Inflammatory macrophage treated with lipopolysaccharide for 1 hour (primary cell): ENCODE results near the gene MUSK.
"Not testable (repeated sequence)": the region's sequence is repeated elsewhere in the genome, so short reads cannot be mapped to it uniquely, and the experiment has no call there.

Experiments used
- DNase-seq, 2 donors: peaks; one replicate each; pipeline ENCODE4 v3.0.0-alpha.2; 2020 to 2022

Gene MUSK

DNA sequence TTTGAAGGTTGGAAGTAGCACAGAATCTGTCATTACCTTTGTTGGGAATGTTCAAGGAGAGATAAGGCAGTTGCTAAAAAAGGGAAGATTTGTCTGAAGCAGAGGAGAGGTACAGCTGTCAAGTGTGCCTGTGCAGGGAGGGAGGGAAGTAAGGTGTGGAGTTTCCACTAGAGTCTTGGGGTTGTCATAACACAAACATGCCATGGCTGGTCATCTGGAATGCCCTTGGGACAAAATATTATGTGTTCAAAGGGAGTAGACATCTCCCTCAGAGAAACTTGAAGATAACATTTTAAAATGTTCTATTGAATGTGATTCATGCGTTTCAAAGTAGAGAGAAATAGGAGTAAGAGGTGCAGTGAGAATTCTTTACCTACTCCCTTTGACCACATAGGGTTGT lies 95.0 kb downstream of the MUSK start:
- no peak for DNase-seq

DNA sequence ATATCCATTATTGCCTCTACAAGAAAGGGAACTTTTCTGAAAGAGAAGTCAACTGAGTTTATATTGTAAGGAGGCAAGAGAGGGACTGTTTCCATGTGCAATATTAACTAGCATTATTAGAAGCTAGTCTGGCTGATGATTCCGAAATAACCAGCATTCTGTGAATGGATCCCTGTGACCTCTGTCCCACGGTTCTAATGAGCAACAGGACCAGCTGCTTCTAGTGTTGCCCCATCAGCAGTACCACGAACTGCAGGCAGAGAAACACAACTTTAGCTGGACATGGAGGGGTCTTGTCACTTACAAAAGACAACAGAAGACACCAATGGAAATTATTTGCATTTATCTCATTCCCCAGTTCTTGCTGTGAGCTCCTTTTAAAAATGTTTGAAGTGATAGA lies 95.4 kb downstream of the MUSK start:
- DNase-seq: no peak

DNA sequence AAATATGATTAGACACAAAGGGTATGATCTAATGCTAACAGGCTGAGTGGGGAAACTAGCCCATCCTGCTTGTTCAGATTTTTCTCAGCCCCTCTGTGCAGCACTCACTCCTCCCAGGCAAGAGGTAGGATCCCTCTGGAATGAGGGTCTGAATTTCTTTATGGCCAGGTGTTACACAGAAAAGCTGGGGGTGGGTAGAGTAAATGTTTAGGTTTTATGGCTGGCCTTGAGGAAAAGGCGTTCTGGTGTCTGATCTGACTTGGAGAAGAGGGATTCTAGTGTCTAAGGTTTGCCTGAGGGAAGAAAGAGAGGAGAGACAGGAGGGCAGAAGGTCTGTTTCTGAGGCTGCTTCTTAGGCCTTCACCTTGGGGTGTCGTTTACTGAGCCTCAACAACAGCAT lies 97.3 kb downstream of the MUSK start:
- no peak for DNase-seq

DNA sequence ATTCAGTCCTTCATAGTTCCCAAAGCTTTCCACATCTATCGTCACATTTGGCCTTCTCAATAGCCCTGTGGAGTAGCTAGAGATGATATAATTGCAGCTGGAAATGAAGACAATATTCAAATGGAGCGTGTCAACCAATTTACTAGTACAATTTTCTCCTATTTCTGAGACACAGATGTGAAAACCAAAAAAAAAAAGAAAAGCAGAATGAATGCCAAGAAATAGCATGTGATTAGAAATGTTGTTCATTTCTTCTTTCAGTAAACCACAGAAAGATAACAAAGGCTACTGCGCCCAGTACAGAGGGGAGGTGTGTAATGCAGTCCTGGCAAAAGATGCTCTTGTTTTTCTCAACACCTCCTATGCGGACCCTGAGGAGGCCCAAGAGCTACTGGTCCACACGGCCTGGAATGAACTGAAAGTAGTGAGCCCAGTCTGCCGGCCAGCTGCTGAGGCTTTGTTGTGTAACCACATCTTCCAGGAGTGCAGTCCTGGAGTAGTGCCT lies 99.0 kb downstream of the MUSK start:
- DNase-seq: no peak

DNA sequence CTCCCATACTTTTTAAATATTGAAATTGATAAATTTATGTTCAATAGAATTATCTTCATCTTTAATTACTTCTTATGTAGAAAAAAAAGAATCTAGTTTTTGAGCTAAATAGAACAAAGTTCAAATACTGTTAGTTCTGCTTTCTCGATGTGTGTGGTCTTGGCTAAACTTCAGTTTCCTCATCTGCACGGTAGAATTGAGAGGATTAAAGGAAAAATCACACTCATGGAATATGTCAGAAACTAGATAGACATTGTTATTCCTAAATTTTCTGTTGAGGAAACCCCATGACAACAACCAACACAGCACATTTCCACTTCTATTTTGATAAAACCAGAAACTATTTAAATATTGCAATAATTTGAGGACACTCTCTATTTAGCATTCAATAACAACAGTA lies 100.3 kb downstream of the MUSK start:
- DNase-seq: peak in 1 of 2 donors; percentile 20

DNA sequence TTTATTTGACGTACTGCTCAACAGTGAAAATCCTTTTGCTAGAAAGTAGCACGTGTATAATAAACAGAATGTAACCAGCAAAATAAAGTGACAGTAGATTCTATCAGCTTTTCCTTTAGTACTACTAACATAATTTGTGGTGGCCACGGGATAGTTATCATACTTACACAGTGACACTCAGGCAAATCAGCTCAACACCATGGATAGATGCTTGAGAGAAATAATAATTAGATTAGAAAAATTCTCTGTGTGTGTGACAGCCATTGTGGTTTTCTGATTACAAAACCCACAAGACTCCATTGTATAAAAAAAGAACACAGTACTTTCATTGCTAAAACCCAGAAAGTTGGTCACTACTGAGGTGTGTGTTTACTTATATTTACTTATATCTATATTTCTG lies 101.1 kb downstream of the MUSK start:
- no peak for DNase-seq

DNA sequence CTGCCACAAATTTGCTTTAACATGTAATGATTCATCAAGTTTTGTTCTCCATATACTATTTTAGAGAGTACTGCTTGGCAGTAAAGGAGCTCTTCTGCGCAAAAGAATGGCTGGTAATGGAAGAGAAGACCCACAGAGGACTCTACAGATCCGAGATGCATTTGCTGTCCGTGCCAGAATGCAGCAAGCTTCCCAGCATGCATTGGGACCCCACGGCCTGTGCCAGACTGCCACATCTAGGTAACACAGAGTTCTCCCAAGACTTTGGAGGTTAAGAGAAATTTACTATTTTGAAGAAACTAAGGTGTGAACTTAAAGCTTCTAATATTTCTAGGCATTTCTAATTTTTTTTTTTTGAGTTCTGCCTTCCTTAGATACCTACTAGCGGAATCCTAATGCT lies 107.1 kb downstream of the MUSK start:
- DNase-seq: no peak

DNA sequence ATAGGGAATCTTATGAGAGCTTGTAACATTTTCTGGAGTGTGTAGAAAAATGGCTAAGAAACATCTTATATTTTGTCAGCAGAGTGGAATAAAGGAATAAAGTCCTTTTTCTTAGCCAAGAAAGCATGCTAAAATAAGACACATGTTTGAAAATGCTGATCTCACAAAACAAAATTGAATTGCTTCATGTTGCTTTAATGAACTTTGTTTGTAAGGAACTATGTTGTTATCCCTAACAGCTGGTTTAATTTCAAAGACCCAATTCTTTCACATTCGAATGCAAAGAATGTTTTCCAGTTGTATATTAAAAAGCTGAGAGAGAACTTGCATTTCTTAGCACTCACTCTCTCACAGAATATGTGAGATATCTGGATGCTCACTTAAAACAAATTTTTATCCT lies 107.6 kb downstream of the MUSK start:
- DNase-seq: no peak

DNA sequence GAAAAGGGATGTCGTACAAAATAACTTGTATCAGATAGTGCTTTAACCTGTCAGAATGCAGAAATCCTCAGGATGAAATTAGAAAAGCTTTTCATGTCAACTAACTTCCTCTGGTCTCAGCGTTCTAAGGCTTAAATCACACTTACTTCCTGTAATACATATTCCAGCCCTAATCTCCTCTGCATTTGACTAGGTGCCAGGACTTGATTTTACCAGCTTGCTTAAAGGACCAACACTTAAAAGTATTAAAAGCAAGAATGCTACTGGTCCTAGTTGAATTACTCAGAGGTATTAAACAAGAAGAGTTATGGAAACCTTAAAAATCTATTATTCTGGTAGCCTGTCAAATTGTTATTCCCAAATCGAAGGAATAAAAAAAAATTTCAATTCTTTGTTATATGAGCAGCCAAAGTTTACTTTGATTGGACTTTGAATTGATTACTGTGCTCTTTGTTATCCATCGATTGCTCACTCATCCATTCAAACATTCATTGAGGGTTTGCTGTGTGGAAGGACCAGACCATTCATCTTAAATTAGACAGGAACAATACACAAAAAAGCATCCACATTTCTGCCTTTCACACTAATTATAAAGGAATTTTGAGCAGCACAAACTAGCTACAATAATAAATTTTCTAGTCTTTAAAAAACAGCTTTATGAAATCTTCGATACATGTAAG lies 108.7 kb downstream of the MUSK start:
- no peak for DNase-seq

DNA sequence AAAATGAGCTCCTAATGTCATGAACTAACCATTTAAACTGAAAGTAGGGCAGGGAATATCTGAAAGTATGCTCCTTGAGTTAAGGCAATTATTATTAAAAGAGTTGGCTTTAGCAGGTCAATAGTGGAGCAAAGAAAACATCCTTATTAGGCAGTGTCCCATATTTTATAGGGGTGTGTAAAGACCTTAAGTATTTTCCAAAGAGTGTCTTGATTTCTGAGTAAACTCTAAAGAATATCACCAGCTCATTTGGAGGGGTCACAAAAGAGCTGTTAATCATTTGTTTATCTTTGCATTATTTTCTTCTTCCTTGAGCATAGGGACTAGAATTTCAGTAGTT lies 109.3 kb downstream of the MUSK start:
- DNase-seq: no peak

DNA sequence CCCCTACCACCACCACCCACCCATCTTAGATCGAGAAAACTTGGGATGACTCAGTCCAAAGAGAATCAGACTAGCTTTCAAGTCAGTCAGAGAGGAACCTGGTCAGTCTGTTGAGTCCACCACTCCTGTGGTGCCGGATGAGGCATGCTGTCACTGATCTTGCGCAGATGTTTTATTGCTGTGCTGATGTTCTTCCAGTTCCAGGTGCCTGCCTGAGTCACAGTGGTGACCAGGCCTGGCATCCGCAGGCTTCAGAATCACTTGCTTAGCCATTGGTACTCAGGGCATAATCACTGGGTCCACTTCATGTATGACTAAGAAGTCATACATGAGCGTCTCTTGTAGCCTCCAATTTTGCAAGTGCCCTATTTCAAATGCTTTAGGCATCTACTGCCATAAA lies 114.1 kb downstream of the MUSK start:
- no peak for DNase-seq

DNA sequence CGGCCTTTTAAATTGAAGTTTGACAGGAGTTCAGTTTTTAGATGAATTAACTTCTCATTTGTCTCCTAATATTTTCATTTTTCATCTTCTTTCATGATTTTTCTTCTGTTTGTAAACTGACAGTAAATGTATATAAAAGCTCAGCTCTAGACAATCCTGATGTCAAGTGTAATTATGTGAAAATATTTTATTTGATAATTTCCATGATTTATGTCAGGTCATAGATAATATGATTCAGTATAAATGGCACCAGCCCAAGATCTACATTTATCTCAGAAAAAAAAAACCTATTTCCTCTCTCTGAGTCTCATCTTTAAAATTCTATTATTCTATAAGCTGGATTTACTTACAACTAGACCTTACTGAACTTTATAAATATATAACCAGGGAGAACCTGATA lies 115.7 kb downstream of the MUSK start:
- DNase-seq: no peak

DNA sequence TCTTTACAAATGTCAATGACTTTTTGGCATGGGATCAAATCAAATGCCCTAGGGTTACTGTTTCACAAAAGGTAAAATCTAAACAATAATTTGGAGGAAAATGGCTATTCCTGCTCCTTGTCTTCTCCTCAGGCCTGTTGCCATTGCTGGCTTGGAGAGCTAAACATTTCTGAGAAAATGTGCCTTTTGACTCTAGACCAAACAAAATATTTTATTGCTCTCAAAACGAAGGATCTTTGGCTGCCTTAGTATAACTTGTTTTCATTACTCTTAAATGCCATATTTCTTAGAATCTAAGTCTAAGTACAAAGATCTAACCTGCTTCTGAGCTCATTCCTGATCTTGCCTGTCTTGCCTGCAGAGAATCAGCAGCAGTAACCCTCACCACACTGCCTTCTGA lies 116.6 kb downstream of the MUSK start:
- no peak for DNase-seq

DNA sequence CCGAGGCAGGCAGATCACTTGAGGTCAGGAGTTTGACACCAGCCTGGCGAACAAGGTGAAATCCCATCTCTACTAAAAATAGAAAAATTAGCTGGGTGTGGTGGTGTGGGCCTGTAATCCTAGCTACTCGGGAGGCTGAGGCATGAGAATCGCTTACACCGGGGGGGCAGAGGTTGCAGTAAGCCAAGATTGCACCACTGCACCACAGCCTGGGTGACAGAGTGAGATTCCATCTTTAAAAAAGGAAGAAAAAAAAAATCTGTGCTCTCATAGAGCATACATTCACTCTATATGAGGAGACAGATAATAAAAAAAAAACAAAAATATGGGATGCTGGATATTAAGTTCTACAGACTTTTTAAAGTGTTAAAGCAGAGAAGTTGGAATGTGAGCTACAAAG lies 119.8 kb downstream of the MUSK start:
- DNase-seq: not testable (repeated sequence)

DNA sequence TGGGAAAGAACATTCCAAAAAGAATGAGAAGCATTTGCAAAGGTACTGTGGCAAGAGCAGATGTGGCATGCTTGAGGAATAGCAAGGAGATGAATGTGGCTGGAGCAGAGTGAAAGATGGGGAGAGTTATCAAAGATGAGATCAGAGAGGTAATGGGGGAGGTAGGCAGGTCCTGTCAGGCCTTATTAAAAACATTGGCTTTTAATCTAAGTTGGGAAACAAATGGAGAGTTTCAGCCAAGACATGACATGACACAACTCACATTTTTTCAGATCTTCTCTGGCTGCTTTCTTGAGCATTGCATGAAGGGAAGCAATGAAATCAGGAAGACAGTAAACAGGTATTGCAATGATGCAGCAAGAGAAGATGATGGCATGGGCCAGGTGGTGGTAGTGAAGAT lies 120.3 kb downstream of the MUSK start:
- DNase-seq: no peak

DNA sequence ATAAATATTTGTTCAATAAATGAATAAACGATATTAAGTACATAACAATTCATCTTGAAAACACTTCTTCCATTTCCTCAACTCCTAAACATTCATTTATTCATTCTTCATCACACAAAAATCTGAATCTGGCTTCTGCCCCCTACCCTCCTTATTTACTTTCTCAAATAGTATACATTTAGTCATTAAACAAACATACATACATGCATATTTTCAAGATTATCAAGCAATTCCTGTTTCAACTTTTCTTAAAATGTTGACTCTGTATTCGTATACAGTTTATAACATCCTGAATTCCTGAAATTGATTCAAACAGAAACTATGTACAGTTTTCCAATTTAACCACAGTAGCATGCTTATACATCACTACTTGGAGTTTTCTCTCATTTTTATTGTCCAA lies 129.0 kb downstream of the MUSK start:
- DNase-seq: no peak

DNA sequence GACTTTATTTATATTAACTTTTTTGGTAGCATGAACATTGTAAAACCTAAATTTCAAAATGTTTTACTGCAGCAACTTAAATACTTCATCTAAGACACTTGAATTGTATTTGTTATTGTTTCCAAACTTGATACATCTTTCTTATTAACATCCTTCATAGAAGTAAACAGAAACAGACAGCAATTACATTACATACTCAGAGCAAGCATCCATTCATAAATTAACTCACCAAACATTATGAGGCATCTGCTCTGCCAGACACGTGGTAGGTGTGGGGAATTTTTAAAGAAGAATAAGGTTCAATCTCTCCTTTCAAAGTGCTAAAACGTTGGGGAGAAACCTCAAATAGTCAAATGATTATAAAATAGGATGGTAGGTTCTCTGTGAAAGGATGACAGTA lies 130.8 kb downstream of the MUSK start:
- no peak for DNase-seq

DNA sequence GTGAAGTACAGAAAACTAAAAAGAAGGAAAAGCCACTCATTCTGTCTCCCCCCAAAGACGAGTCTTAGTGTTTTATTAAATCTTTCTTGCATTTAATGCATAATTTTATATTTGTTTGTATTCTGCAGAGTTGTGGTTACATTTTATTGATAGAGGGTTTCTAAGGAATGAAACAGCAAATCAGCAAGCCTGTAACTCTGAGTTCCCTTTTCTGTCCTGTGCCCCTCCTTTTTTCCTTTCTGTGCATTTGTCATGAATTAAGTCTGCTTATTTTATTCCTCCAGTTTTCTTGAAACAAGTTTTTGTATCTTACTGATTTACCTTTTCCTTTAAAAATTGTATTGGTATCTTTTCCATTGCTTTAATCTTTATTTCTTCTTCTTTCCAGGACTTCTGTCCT lies 132.8 kb downstream of the MUSK start:
- DNase-seq: peak; percentile 10 to 33

DNA sequence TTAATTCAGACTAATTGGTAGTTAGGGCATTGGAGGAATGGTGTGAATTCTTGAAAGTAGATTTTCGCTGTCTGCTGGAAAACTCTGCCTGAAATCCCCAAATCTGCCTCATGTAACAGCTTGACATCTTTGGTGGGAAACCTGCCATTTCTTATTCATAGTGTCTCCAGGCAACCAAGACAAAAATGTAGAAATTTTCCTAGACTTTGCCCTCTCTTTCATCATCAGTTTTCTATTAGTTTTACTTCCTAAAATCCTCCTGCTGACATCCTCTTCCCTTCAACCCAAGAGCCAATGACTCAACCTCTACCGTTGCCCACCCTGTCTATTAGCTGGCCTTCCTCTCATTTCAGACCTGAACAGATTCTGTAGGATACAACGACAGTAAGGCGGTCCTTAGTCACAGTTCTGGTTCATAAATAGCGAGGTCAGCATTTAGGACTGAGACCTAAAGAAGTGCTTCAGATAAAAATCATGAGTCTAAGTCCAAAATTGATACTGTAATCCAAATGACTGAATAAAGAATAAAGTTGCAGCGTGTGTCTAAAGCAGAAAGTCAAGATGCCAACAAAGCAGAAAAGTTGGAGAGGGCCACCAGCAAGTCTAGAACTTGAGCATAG lies 133.9 kb downstream of the MUSK start:
- peak; percentile 84 for DNase-seq

DNA sequence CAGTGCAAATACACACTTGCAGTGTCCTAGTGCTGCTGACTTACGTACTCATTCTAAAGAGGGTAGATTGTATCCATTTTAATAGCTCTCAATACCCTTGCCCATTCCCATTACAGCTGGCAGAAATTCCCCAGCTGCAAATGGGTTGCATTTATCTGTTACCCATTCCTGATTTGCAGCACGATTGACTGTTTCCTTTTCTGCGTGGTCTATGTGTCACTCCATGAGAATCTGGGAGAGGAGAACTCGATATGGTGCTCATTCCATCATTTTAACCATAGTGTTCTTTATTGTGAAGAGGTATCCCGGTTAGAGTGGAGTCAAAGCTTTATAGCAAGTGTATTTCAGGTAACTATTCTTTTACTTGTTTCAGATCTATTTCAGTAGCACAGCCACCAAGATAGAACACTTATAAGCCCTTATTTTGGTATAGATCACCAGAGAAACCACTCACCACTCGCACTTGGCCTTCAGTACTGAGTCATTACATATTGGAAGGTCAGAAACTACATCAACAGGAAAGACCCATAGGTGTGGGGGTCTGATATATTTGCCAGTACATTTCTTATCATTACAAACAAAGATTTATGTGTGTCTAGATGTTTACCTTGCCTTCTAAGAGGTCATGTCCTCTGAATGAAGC lies 139.5 kb downstream of the MUSK start:
- no peak for DNase-seq

DNA sequence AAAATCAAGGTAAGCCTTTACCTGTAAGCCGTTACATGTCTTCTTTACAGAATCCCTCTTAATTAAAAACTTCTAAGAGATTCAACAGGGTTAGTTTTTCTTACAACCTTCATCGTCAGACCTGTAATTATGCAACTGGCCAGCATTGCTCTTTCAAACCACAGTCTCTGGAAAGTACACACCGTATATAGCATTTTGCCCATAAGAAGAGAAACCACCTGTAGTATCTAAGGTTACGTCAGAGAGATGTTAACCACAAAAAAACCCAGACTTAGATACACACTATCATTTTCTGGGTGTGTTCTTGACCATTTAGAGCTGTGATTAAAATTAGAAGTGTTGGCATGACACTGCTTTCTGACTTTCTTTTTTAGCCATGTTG lies 140.0 kb downstream of the MUSK start:
- DNase-seq: no peak

DNA sequence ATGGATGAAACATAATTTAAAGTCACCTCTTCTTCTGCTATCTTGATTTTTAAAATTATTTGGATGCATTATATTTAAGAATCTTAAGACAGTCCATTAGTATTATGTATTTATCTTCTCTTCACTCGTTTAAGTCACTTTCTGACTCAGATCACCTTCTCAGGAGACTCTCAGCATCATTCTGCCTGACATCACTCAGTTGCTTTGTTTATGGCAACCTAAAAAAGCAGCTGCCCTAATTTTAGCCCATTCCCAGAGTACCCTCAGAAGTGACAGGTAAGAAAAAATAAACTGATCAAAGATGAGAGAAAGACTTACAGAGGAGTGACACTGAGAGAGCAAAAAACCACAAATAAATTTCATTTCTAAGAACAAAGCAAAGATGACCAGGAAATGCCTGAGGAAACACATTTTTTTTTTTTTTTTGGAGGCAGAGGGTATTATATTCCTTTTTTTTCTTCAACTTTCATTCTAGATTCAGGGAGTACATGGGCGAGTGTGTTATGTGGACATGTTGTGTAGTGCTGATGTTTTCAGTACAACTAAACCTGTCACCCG lies 140.5 kb downstream of the MUSK start:
- DNase-seq: no peak

DNA sequence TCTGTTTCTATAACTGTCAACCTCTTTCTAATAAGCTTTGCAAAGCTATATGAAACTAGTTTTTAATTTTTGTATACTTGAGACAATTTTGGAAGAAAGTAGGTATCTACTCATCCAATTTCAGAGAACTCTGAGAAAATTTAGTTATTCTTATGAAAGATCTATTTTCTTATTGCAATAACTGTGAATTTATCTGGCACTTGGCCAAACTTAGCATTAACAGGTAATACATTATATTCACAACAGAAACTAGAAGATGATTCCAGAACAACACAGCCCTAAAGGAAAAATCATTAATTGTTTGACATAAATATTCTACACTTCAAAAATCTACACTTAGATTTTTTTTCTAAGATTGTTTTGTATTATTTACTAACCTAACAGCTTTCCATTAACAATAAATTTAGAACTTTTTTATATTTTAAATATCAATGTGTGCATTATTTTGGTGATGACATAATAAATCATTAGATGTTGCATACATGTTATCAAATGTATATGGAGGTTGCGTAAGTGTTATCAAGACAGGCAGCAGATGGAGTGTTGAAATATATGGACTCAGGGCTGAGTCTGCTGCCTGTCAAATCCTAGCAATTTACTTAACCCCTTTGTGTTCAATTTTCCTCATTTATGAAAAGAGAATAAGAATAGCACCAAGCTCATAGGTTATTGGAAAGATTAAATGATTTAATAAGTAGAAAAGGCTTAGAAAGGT lies 141.8 kb downstream of the MUSK start:
- no peak for DNase-seq

DNA sequence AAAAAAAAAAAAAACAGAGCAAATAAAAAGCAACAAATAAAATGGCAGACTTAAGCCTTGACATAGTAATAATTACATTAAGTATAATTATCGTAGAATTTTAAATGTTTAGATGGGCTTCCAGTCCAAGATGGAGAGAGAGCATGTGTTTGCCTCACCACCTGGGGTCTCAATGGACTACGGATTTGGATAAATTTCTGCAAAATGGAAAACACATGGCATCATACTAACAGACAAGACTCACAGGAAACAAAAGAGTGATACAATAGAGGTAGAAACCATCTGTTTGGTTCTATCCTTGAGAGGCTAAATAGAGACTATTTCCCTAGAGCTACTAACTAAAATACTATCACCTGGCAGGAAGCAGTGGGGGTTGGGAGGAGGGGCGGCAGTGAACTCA lies 144.3 kb downstream of the MUSK start:
- DNase-seq: no peak
